HG03196 (cell line): ENCODE data around the gene DPH5.
"Not testable (repeated sequence)": the region's sequence is repeated elsewhere in the genome, so short reads cannot be mapped to it uniquely, and the experiment has no call there.

Experiments used
- ATAC-seq: cut with Tn5 transposase; IDR thresholded peaks from one replicate; pipeline ENCODE4 v1.9.1; 2021; ENCODE audit not compliant: unreplicated experiment

Gene DPH5

DNA sequence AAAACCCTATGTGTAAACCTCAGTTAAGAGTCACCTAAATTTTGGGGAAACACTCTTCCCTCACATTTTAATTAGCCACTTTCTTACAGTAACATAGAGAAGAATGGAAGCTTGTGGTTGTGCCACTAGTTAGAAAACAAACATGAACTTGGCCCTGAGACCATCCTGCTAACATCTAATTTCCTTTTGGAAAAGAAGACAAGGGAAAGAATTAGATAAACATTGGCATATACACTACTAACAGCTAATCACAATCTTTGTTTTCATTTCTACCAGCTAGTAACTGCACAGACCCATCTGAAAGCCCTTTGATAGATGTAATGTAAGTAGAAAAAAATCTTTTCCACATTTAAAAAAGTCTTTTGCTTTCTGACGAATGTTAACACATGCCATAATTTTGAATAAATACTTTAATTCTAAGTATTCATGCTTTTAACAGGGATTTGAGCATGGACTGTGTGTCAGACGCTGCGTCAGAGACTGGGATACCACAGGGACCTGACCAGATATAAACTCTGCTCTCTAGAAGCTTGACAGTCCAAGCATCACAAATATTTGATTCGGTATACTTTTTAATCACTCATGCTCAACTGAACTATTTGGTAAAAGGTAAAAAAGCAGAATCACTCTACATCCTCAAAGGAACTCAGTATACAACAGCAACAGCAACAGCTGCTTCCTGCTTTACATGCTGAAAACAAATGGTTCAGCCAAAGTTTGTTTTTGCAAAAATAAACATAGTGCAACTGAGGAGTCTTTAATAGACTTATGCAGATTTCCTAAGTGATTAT is 30.2 kb downstream of the DPH5 start:
- ATAC-seq, result no peak

GRCh38 chr1:100989306-100990077 is 36.1 kb downstream of the DPH5 start:
- no peak for ATAC-seq

DNA sequence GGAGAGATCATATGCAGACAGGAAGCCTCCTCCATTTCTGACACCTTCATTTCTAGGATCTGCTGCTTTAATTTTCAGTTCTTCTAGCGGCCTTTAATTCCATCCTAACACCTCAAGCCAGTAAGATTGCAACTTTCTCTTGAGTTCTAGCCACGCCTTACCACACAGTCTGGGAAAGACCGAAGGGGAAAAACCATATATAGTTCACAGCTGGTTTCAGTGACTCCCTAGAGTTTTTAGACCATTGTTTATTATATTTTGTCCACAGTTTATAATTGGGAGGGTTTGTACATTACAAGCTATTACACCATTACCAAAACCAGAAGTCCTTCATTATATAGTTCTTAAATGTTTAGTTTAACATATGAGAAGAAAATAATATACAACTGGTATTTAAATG is 37.5 kb downstream of the DPH5 start:
- no peak for ATAC-seq

DNA sequence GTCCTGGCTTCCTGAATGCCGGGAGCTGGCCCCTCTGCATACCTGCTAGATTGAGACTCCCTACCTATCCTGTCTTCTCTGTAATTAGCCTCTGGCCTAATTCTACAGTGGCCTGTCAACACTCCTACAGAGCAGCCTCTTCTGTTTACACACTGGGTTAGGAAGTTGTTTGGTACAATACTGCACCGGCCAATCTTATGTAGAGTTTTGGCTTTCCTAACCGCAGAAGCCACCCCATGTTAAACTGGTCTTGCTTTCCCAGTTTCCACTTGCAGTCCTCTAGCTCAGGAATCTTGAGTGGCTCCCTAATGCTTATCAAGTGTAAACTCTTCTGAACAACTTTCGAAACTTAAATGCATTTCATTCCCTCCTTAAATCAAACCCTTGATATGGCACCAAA is 42.8 kb downstream of the DPH5 start:
- ATAC-seq, result no peak

DNA sequence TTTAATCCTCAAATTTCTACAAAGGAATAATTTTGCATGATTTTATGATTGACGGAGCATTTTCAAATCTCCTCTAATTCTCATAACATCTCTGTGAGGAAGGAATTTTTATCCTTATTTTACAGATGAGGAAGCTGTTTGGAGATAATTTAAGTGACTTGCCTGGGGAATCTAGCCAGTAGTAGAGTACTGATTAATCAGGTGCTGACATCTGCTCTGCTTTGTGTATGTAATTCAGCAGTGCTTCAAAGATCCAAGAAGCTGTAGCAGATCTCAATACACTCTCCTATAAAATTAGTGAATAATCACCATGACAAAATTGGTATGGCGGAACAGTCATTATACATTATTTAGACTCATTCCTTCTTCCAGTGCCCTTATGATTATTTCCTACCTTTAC is 46.0 kb downstream of the DPH5 start:
- no peak for ATAC-seq

DNA sequence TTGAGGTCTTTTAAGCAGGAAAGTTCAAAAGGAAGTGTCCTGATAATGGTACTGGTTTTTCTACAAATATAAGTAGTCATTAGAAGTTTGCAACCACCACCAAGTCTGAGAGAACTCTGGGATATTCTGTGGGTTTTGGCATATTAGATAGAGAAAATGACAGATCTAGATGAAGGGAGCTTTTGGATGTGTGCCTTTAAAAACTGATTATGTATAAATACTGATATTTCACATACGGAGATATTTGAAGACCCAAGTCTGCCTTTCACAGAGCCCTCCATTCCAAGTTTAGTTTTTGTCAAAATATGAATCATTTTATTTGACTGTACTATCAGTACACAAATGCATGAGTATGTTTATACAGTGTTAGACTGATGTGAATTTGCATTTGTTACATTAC is 48.6 kb downstream of the DPH5 start:
- no peak for ATAC-seq

DNA sequence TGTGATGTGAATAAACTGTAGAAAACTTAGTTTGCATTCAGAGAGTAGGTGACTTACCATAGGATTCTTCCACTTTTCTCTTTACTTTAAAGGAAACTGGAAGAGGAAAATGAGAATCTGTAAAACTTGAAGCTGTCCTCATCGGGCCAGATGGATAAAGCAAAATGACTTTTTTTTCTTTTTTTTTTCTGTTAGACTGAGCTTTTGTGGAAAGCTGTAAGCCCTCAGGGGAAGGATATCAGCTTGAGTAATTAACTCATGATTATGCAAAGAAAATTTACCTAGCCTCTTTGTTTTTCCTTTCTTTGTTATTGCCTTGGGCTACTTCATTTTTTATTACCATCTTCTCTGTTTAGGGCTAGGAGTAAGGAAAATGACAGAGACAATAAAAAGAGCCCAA is 53.4 kb downstream of the DPH5 start:
- no peak for ATAC-seq

- ATAC-seq, result no peak
These were observed 54.6 kb downstream of the DPH5 start for GRCh38 chr1:100971021-100971420.

- ATAC-seq, result no peak
These were observed 56.3 kb downstream of the DPH5 start for GRCh38 chr1:100969327-100969726.

- no peak for ATAC-seq
These were observed 57.0 kb downstream of the DPH5 start for GRCh38 chr1:100968621-100969020.

DNA sequence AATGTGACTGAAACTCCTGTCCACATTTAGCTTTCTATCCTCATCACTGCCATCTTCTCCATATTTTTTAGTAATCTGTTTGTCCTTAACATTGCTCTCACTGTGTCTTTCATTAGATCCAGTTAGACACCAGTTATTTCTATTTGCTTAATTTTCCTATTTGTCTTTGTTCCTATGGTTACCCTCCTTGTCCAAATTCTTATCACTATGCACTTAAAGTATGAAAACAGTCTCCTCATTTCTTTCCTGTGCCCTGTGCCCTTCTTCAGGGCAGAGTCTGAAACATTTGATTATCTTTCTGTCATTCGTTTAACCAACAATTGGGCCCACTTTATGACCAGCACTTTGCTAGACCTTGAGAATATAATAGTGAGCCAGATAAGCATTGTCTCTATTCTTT is 65.5 kb downstream of the DPH5 start:
- no peak for ATAC-seq

GRCh38 chr1:100959502-100960060 is 66.0 kb downstream of the DPH5 start:
- ATAC-seq, result no peak

DNA sequence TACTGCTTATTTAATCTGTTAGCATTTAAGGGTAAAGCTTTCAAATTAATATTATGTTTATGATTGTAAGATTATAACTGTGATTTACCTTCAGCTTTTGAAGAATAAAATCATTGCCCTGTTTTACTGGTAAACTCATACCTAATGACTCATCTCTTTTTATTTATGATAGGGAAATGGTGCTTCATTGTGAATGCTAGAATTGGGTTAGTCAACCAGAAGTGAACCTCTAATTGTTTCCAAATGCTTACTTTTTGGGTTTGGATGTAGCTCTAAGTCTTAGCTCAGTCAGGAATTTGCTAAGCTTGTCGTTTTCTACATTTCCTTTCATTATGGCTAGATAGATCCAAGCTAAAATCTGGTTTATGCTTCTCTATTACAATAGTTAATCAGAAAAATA is 70.3 kb downstream of the DPH5 start:
- ATAC-seq, result no peak

DNA sequence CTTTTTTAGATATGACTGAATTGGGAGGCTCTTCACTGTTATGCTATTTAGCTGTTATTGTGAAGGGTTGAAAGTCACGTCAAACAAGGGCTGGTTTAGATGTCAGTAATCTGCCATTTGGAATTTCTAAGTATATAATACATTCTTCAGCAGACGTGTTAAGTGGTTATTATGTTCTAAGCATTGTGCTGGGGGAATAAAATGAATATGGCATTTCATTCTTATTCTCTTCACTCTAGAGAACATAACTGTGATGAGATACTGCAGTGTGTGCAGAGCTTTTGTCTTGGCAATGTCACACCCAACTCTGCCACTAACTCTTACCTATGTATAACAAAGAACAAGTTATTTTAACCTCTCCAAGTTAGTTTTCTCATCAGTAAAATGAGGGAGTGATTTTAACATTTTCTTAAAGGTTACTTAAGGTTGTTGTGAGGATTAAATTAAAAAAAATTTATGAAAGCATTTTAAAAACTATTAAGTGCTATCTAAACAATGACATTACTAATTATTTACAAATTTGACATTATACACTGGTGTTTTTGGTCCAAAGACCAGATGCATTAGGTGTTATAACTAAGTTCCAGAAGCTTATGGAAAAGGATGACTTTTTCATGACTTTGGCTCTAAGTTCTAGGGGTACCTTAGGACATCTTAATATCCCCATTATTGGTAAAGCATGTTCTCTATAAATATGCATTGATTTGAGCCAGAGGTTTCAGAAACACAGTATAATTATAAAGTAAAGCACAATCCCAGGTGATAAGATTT is 71.4 kb downstream of the DPH5 start:
- no peak for ATAC-seq

DNA sequence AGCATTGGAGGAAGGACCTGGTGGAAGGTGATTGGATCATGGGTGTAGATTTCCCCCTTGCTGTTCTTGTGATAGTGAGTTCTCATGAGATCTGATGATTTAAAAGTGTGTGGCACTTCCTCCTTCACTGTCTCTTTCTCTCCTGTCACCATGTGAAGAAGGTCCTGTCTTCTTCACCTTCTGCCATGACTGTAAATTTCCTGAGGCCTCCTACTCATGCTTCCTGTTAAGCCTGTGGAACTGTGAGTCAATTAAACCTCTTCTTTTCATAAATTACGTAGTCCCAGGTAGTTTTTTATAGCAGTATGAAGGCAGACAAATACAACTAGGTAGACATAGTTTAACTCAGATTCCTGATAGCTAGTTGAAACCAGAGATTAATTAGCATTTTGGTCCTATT is 72.6 kb downstream of the DPH5 start:
- ATAC-seq, result not testable (repeated sequence)

GRCh38 chr1:100952104-100952745 is 73.4 kb downstream of the DPH5 start:
- ATAC-seq, result no peak

DNA sequence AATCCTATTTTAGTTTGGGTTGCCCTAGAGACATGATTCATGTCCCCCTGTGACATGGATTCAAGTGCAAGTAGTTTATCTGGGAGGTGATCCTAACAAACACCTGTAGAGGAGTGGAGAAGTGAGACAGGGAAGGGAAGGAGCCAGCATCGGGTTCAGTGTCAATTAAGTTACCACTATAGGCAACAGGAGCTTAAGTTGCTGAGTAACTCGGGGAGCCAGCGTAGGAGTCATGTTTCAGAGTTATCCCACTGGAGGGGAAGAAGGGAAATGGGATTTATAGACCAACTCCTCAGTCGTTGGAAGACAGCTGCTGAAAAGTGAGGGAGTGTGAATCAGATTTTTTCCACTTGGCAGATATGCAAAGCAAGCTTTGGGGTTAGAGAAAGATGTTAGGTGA is 74.8 kb downstream of the DPH5 start:
- ATAC-seq, result no peak

GRCh38 chr1:100950337-100950736 is 75.2 kb downstream of the DPH5 start:
- no peak for ATAC-seq

GRCh38 chr1:100949515-100950158 is 75.9 kb downstream of the DPH5 start:
- ATAC-seq, result peak; percentile 84

DNA sequence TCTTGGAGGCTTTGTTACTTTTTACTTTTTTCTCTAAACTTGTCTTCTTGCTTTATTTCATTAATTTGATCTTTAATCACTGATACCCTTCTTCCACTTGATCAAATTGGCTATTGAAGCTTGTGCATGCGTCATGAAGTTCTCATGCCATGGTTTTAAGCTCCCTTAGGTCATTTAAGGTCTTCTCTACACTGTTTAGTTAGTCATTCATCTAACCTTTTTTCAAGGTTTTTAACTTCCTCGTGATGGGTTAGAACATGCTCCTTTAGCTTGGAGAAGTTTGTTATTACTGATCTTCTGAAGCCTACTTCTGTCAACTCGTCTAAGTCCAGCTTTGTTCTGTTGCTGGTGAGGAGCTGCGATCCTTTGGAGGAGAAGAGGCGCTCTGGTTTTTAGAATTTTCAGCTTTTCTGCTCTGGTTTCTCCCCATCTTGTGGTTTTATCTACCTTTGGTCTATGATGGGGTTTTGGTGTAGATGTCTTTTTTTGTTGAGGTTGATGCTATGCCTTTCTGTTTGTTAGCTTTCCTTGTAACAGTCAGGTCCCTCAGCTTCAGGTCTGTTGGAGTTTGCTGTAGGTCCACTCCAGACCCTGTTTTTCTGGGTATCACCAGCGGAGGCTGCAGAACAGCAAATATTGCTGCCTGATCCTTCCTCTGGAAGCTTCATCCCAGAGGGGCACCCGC is 76.7 kb downstream of the DPH5 start:
- not testable (repeated sequence) for ATAC-seq
